Thoracic aorta (tissue), 2 donors: ENCODE measurements around the gene POFUT2. TPM values are rescaled to one million over a fixed set of nuclear protein-coding genes. Genes with fewer than 3 reads are reported as not detected.

Experiments
- ATAC-seq: fragments of 150-250 bp; one replicate; pipeline ENCODE4 v1.8.0; 2017; ENCODE audit warnings: low read depth; ENCODE audit not compliant: insufficient number of reproducible peaks, low FRiP score
- DNase-seq: peaks from one replicate; pipeline ENCODE4 v3.0.0-alpha.2; 2020; ENCODE audit warnings: low spot score
- H3K27ac ChIP-seq, 2 donors: fragments of 200-600 bp; sonication (generic); 1 replicate in 1 of 2; 2 replicates in 1 of 2; pipeline ENCODE4 v1.5.1; 2016; ENCODE audit warnings: mild to moderate bottlenecking in 2 of 2, moderate library complexity in 2 of 2
- H3K27me3 ChIP-seq: fragments of 200-600 bp; sonication (generic); replicated peaks from 2 replicates; pipeline ENCODE4 v1.6.0; 2016; ENCODE audit warnings: mild to moderate bottlenecking; ENCODE audit not compliant: insufficient read depth
- H3K36me3 ChIP-seq: fragments of 200-600 bp; sonication (generic); one replicate; pipeline ENCODE4 v1.5.1; 2016
- H3K4me1 ChIP-seq, 2 donors: fragments of 200-600 bp; sonication (generic); 1 replicate in 1 of 2; 2 replicates in 1 of 2; pipeline versions ENCODE4 v1.5.1 to v1.6.0; 2016; ENCODE audit warnings: low read depth in 2 of 2, mild to moderate bottlenecking in 1 of 2; ENCODE audit not compliant: control insufficient read depth in 1 of 2
- H3K4me3 ChIP-seq: fragments of 200-600 bp; sonication (generic); 2 replicates; pipeline ENCODE4 v1.5.1; 2016; ENCODE audit warnings: mild to moderate bottlenecking
- H3K9me3 ChIP-seq: fragments of 200-600 bp; sonication (generic); 2 replicates; pipeline ENCODE4 v1.5.1; 2016
- CTCF ChIP-seq: fragments of 200-600 bp; sonication (generic); IDR thresholded peaks from one replicate; pipeline ENCODE4 v1.5.1; 2019; ENCODE audit warnings: antibody characterized with exemption
- total RNA-seq, 2 donors: library from RNA; depleted of rRNA; stranded (reverse); fragments of >200 nt; gene quantifications; one replicate each; pipeline versions ENCODE4 v1.1.0 to v1.2.3, GENCODE V29; 2016

The POFUT2 gene
- total RNA-seq, 2 donors from 2014 or later = 70.8 to 87.3 TPM

- no peak overlapping the region for H3K4me3 ChIP-seq
- H3K27me3 ChIP-seq = no peaks in the 10 kb centered on the region
- no peak for TF ChIP-seq CTCF
- no peak overlapping the region for H3K27ac ChIP-seq
- DNase-seq = no peak
- ATAC-seq = no peak
- H3K36me3 ChIP-seq = peaks cover 70% of the 10 kb centered on the region
- H3K9me3 ChIP-seq = no peaks in the 10 kb centered on the region
- no peaks in the 10 kb centered on the region for H3K4me1 ChIP-seq
These were observed 8.1 kb downstream of the POFUT2 start for GRCh38 chr21:45279446-45280177.

- H3K27me3 ChIP-seq = no peaks in the 10 kb centered on the region
- H3K4me3 ChIP-seq = no peak overlapping the region
- H3K9me3 ChIP-seq = no peaks in the 10 kb centered on the region
- peaks cover 61% of the 10 kb centered on the region for H3K36me3 ChIP-seq
- no peak for DNase-seq
- no peak for ATAC-seq
- H3K4me1 ChIP-seq = no peaks in the 10 kb centered on the region
- no peak overlapping the region for H3K27ac ChIP-seq
- no peak for TF ChIP-seq CTCF
These were observed 9.4 kb downstream of the POFUT2 start for GRCh38 chr21:45278156-45278911.

- ATAC-seq (no peak), DNase-seq (no peak)
- Histone ChIP-seq H3K4me3 (no peak overlapping the region), H3K27me3 (no peaks in the 10 kb centered on the region), H3K36me3 (peaks cover 56% of the 10 kb centered on the region), H3K9me3 (no peaks in the 10 kb centered on the region), H3K4me1 (no peaks in the 10 kb centered on the region), H3K27ac (no peak overlapping the region)
- no peak for TF ChIP-seq CTCF
These were observed 10.3 kb downstream of the POFUT2 start for GRCh38 chr21:45277101-45278045.

- DNase-seq = no peak
- Histone ChIP-seq H3K4me3 (no peak overlapping the region), H3K9me3 (no peaks in the 10 kb centered on the region), H3K4me1 (no peaks in the 10 kb centered on the region), H3K36me3 (peaks cover 59% of the 10 kb centered on the region), H3K27ac (no peak overlapping the region), H3K27me3 (no peaks in the 10 kb centered on the region)
- ATAC-seq = no peak
- no peak for TF ChIP-seq CTCF
These were observed 11.1 kb downstream of the POFUT2 start for GRCh38 chr21:45276596-45276995.
